Stomach (tissue), 9 donors: Measurements from ENCODE around the gene ROBO1. TPM values are rescaled to one million over a fixed set of nuclear protein-coding genes. Genes with fewer than 3 reads are reported as not detected.

Source experiments
- DNase-seq, 2 donors: peaks; one replicate each; pipeline versions ENCODE4 v3.0.0 to v3.0.0-alpha.2; 2013 to 2019
- H3K27ac ChIP-seq, 5 donors: fragments of 200-600 bp in 4 of 5; sonication (generic) in 4 of 5; one replicate each; pipeline ENCODE4 v1.5.1; 2013 to 2019; ENCODE audit warnings: mild to moderate bottlenecking in 1 of 5, moderate library complexity in 1 of 5
- H3K27me3 ChIP-seq, 3 donors: fragments of 200-600 bp; sonication (generic); one replicate each; pipeline ENCODE4 v1.5.1; 2017 to 2019; ENCODE audit warnings: mixed run types in 1 of 3
- H3K36me3 ChIP-seq, 4 donors: fragments of 200-600 bp; sonication (generic); 1 replicate in 3 of 4; 2 replicates in 1 of 4; pipeline ENCODE4 v1.5.1; 2016 to 2019
- H3K4me1 ChIP-seq, 4 donors: fragments of 200-600 bp; sonication (generic); one replicate each; pipeline ENCODE4 v1.5.1; 2016 to 2019
- H3K4me3 ChIP-seq, 4 donors: fragments of 200-600 bp; sonication (generic) in 3 of 4; one replicate each; pipeline ENCODE4 v1.5.1; 2016 to 2019; ENCODE audit warnings: mild to moderate bottlenecking in 1 of 4
- H3K9me3 ChIP-seq, 4 donors: fragments of 200-600 bp; sonication (generic); one replicate each; pipeline ENCODE4 v1.5.1; 2016 to 2019
- EP300 ChIP-seq: sonication (generic); formaldehyde crosslinking; IDR thresholded peaks from one replicate; pipeline ENCODE4 v1.6.1; 2017; ENCODE audit warnings: antibody characterized with exemption
- POLR2A ChIP-seq, 4 donors: fragments of 450-650 bp; IDR thresholded peaks; one replicate each; pipeline ENCODE4 v1.6.1; 2016; ENCODE audit warnings: antibody characterized with exemption in 4 of 4, control low read depth in 2 of 4, mild to moderate bottlenecking in 1 of 4, moderate library complexity in 1 of 4
- POLR2AphosphoS5 ChIP-seq, 3 donors: sonication (generic); formaldehyde crosslinking; IDR thresholded peaks; one replicate each; pipeline ENCODE4 v1.6.1; 2016; ENCODE audit warnings: antibody characterized with exemption in 3 of 3
- WGBS, 5 donors: extraction: QIAGEN DNeasy Blood & Tissue Kit in 3 of 5; methylation state at CpG; one replicate each; pipeline versions ENCODE4 v1.1.5 to v1.1.7; 2013 to 2018; 5-methylcytosine and 5-hydroxymethylcytosine counted together
- intact Hi-C: fragments of 100-400 bp; cut with DNase I; formaldehyde crosslinking; loops from one replicate; pipeline ENCODE4 v1.15.1; 2023; ENCODE audit warnings: low total_unique reads
- polyA plus RNA-seq, 3 donors: library from polyadenylated mRNA; stranded (reverse); fragments of 200-250 nt; gene quantifications; one replicate each; pipeline ENCODE4 v1.2.3, GENCODE V29; 2013
- total RNA-seq, 5 donors: library from RNA; depleted of rRNA; stranded (reverse); fragments of >200 nt; gene quantifications; one replicate each; pipeline versions ENCODE4 v1.1.0 to v1.2.3, GENCODE V29; 2014 to 2016
- TF ChIP-seq, protein P1 (sequence below), 7 experiments: fragments of 450-650 bp in 4 of 7; fragments of 200-600 bp in 3 of 7; sonication (generic) in 3 of 7; IDR thresholded peaks; one replicate each; pipeline ENCODE4 v1.5.1; 2016 to 2019; ENCODE audit warnings: antibody characterized with exemption in 7 of 7, control low read depth in 2 of 7, mild to moderate bottlenecking in 1 of 7
- donor health status: healthy with polysubstance abuse.
- donor health status: Bipolar disorder and iron deficiency.
- donor health status: healthy.

ROBO1 gene
- total and polyA plus RNA-seq, 8 donors: 2.0 to 174 (median 4.5) TPM

GRCh38 chr3:79726786-79727185 lies 41.0 kb downstream of the ROBO1 start:
- no peak for TF ChIP-seq EP300
- TF ChIP-seq, protein P1, sequence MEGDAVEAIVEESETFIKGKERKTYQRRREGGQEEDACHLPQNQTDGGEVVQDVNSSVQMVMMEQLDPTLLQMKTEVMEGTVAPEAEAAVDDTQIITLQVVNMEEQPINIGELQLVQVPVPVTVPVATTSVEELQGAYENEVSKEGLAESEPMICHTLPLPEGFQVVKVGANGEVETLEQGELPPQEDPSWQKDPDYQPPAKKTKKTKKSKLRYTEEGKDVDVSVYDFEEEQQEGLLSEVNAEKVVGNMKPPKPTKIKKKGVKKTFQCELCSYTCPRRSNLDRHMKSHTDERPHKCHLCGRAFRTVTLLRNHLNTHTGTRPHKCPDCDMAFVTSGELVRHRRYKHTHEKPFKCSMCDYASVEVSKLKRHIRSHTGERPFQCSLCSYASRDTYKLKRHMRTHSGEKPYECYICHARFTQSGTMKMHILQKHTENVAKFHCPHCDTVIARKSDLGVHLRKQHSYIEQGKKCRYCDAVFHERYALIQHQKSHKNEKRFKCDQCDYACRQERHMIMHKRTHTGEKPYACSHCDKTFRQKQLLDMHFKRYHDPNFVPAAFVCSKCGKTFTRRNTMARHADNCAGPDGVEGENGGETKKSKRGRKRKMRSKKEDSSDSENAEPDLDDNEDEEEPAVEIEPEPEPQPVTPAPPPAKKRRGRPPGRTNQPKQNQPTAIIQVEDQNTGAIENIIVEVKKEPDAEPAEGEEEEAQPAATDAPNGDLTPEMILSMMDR (IDR thresholded peaks at IDR 0.05): no peak
- TF ChIP-seq POLR2AphosphoS5 (IDR thresholded peaks at IDR 0.05): no peak
- TF ChIP-seq POLR2A (IDR thresholded peaks at IDR 0.05): no peak
- 58 to 67% (median 58%) methylated on average over 1 of the region's 1 CpG for WGBS, 5 donors
- no peaks in the 10 kb centered on the region for H3K36me3 ChIP-seq
- intact Hi-C loops: no loop called here
- H3K9me3 ChIP-seq: no peaks in the 10 kb centered on the region
- DNase-seq: no peak
- H3K27me3 ChIP-seq: no peaks in the 10 kb centered on the region
- H3K27ac ChIP-seq: no peak overlapping the region
- H3K4me1 ChIP-seq: no peaks in the 10 kb centered on the region
- H3K4me3 ChIP-seq: no peak overlapping the region

DNA sequence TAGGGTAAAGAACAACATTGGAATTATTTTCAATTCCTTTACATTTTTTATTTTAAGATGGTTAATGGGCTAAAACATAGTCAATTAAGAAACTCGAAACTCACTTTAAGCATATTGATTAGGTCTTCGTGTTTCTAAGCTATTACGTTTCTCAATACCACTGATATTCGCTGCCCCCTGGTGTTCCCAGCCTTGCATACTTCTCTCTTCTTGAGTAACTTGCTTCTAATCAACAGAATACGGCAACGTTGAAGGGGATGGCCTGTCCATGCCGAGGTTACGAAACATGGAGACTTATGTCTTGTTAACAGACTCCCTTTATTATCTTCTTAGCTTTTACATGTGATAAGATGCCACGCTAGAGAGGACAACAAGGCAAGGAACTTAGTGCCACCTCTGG lies 43.6 kb downstream of the ROBO1 start:
- DNase-seq: no peak
- Histone ChIP-seq H3K4me3 (no peak overlapping the region), H3K9me3 (no peaks in the 10 kb centered on the region), H3K27ac (no peak overlapping the region), H3K27me3 (no peaks in the 10 kb centered on the region), H3K36me3 (no peaks in the 10 kb centered on the region), H3K4me1 (no peaks in the 10 kb centered on the region)
- 72 to 76% (median 73%) methylated on average over 9 of the region's 9 CpGs for WGBS, 5 donors
- intact Hi-C loops: no loop called here
- no peak for TF ChIP-seq EP300

DNA sequence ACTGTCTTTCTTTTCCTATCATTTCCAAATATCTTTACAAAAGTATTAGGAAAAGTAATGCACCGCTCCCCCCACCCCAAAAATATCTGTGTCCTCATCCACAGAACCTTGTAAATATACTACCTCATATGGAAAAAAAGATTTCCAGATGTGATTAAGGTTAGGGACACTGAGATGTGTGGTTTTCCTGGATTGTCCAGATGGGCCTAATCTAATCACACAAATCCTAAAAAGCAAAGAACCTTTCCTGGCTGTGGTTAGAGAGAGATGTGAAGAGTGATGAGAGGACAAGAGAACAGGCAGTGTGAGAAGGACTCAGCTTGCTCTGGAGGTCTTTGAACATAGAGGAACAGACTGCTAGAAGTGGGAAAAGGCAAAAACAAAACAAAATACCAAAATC lies 77.7 kb downstream of the ROBO1 start:
- intact Hi-C loops: no loop called here
- 58 to 92% (median 77%) methylated on average over 1 of the region's 1 CpG for WGBS, 5 donors
- DNase-seq: no peak
- H3K27me3 ChIP-seq: no peaks in the 10 kb centered on the region
- TF ChIP-seq EP300: no peak
- TF ChIP-seq, protein P1 (IDR thresholded peaks at IDR 0.05): no peak
- no peak for TF ChIP-seq POLR2AphosphoS5 (IDR thresholded peaks at IDR 0.05)
- TF ChIP-seq POLR2A (IDR thresholded peaks at IDR 0.05): no peak
- H3K4me3 ChIP-seq: no peak overlapping the region
- H3K36me3 ChIP-seq: no peaks in the 10 kb centered on the region
- H3K27ac ChIP-seq: no peak overlapping the region
- H3K9me3 ChIP-seq: peaks cover 0 to 5% (median 0%) of the 10 kb centered on the region in 4 donors
- H3K4me1 ChIP-seq: no peaks in the 10 kb centered on the region

DNA sequence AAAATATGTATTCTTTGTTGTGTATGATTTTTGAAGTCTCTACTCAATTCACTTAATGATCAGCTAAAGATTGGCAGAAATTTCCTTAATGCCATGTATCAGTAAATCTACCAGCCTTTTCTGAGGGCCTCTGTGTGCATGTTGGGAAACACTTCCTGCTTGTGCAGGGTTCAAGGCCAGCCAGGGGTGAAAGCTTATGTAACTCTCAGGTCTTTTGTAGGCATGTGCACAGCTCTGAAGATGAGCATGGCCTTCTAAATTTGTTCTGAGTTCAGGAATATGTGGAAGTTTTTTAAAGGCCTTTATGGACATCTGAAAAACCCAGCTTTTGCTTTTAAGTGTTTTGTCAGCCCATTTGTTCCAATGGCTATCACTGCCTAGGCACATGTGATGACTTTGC lies 82.7 kb downstream of the ROBO1 start:
- Histone ChIP-seq H3K4me1 (no peaks in the 10 kb centered on the region), H3K4me3 (no peak overlapping the region), H3K9me3 (peaks cover 0 to 10% (median 0%) of the 10 kb centered on the region in 4 donors), H3K27me3 (no peaks in the 10 kb centered on the region), H3K27ac (no peak overlapping the region), H3K36me3 (no peaks in the 10 kb centered on the region)
- intact Hi-C loops: no loop called here
- DNase-seq: no peak
- TF ChIP-seq POLR2A (IDR thresholded peaks at IDR 0.05): no peak
- TF ChIP-seq EP300: no peak
- no peak for TF ChIP-seq POLR2AphosphoS5 (IDR thresholded peaks at IDR 0.05)
- TF ChIP-seq, protein P1 (IDR thresholded peaks at IDR 0.05): no peak

GRCh38 chr3:79684041-79684440 lies 83.8 kb downstream of the ROBO1 start:
- Histone ChIP-seq H3K4me3 (no peak overlapping the region), H3K27ac (no peak overlapping the region), H3K27me3 (no peaks in the 10 kb centered on the region), H3K36me3 (no peaks in the 10 kb centered on the region), H3K9me3 (peaks cover 0 to 10% (median 0%) of the 10 kb centered on the region in 4 donors), H3K4me1 (no peaks in the 10 kb centered on the region)
- WGBS, 5 donors: 79 to 97% (median 93%) methylated on average over 1 of the region's 1 CpG
- no peak for DNase-seq
- intact Hi-C loops: no loop called here
- TF ChIP-seq POLR2A (IDR thresholded peaks at IDR 0.05): no peak
- no peak for TF ChIP-seq POLR2AphosphoS5 (IDR thresholded peaks at IDR 0.05)
- TF ChIP-seq, protein P1 (IDR thresholded peaks at IDR 0.05): no peak
- no peak for TF ChIP-seq EP300
